Stimulated activated CD4-positive, alpha-beta T cell treated with anti-CD3 and anti-CD28 coated beads, TNF-alpha, amount 100 ng/mL, for 48 hours (primary cell): Measurements from ENCODE around the gene MSLN.
A peak's percentile ranks its signal among the peaks of the same experiment; 100 is the strongest.
"Not testable (repeated sequence)": the region's sequence is repeated elsewhere in the genome, so short reads cannot be mapped to it uniquely, and the experiment has no call there.

Source experiments
- DNase-seq, 3 donors: peaks; one replicate each; pipeline ENCODE4 v3.0.0-alpha.2; 2020; ENCODE audit warnings: low read depth in 3 of 3

MSLN gene

GRCh38 chr16:734981-735881, 25.3 kb upstream of the MSLN start:
- DNase-seq, result no peak

GRCh38 chr16:735982-736453, 24.5 kb upstream of the MSLN start:
- peak; percentile 43 to 74 (median 65) for DNase-seq

- DNase-seq, result no peak
Measured at GRCh38 chr16:736936-737481, 23.5 kb upstream of the MSLN start.

- DNase-seq, result no peak
Measured at GRCh38 chr16:739560-740458, 20.7 kb upstream of the MSLN start.

- DNase-seq, result no peak
Measured at GRCh38 chr16:740459-740763, 20.1 kb upstream of the MSLN start.

GRCh38 chr16:740764-741505, 19.6 kb upstream of the MSLN start, which contains the start of gene CIAO3:
CIAO3 (minus strand) TSS chr16:740997; CDS start chr16:740985, 12 bp downstream.
- peak; percentile 86 to 90 (median 88) for DNase-seq

GRCh38 chr16:741986-742629, 18.4 kb upstream of the MSLN start:
- DNase-seq, result no peak

- DNase-seq, result not testable (repeated sequence)
Measured at GRCh38 chr16:742894-743293, 17.6 kb upstream of the MSLN start.

GRCh38 chr16:743794-744500, 16.6 kb upstream of the MSLN start:
- DNase-seq, result no peak

GRCh38 chr16:745739-746138, 14.8 kb upstream of the MSLN start:
- no peak for DNase-seq

- no peak for DNase-seq
Measured at GRCh38 chr16:746637-747036, 13.9 kb upstream of the MSLN start.

GRCh38 chr16:747978-748746, 12.4 kb upstream of the MSLN start:
- no peak for DNase-seq

GRCh38 chr16:749010-749409, 11.5 kb upstream of the MSLN start:
- DNase-seq, result no peak

GRCh38 chr16:750485-750884, 10.0 kb upstream of the MSLN start:
- DNase-seq, result no peak

GRCh38 chr16:751152-752006, 9.2 kb upstream of the MSLN start:
- no peak for DNase-seq

- DNase-seq, result no peak
Measured at GRCh38 chr16:752007-752312, 8.6 kb upstream of the MSLN start.

- not testable (repeated sequence) for DNase-seq
Measured at GRCh38 chr16:754121-754607, 6.4 kb upstream of the MSLN start.

GRCh38 chr16:754656-755055, 5.9 kb upstream of the MSLN start:
- no peak for DNase-seq

GRCh38 chr16:756428-756827, 4.1 kb upstream of the MSLN start:
- no peak for DNase-seq
